Glutamatergic neuron (in vitro differentiated cells): ENCODE results near the gene MAEA. TPM values are rescaled to one million over a fixed set of nuclear protein-coding genes. Genes with fewer than 3 reads are reported as not detected.

Experiments used
- DNase-seq: peaks from one replicate; pipeline ENCODE4 v3.0.0; 2022
- H3K27ac Mint-ChIP-seq: one replicate; pipeline ENCODE4 v1.8.0; 2020; ENCODE audit warnings: mild to moderate bottlenecking, mixed read lengths, inconsistent platforms; ENCODE audit not compliant: unreplicated experiment
- H3K27me3 Mint-ChIP-seq: one replicate; pipeline ENCODE4 v1.8.0; 2020; ENCODE audit warnings: mild to moderate bottlenecking, moderate library complexity, mixed read lengths, inconsistent platforms; ENCODE audit not compliant: unreplicated experiment
- H3K36me3 Mint-ChIP-seq: one replicate; pipeline ENCODE4 v1.8.0; 2020; ENCODE audit warnings: mild to moderate bottlenecking, mixed read lengths, inconsistent platforms; ENCODE audit not compliant: unreplicated experiment
- H3K4me1 Mint-ChIP-seq: one replicate; pipeline ENCODE4 v1.8.0; 2020; ENCODE audit warnings: mild to moderate bottlenecking, low read depth, mixed read lengths, inconsistent platforms; ENCODE audit not compliant: unreplicated experiment
- H3K4me3 Mint-ChIP-seq: one replicate; pipeline ENCODE4 v1.8.0; 2020; ENCODE audit warnings: mild to moderate bottlenecking, mixed read lengths, inconsistent platforms; ENCODE audit not compliant: unreplicated experiment
- H3K9me3 Mint-ChIP-seq: one replicate; pipeline ENCODE4 v1.8.0; 2020; ENCODE audit warnings: mild to moderate bottlenecking, moderate library complexity, mixed read lengths, inconsistent platforms; ENCODE audit not compliant: unreplicated experiment
- CTCF ChIP-seq: fragments of 200-600 bp; sonication (generic); IDR thresholded peaks from one replicate; pipeline ENCODE4 v1.5.0; 2021; ENCODE audit not compliant: partially characterized antibody, unreplicated experiment
- total RNA-seq: library from RNA; stranded (reverse); fragmentation: NEBNext Ultra II Directional; extraction: Animal tissue kit (Norgen Biotek cat#: 25700); gene quantifications from one replicate; pipeline ENCODE4 v1.2.1, GENCODE V29; 2021; ENCODE audit not compliant: unreplicated experiment

Gene MAEA
- total RNA-seq, 1 donor from 2014 or later, result 77.2 TPM

DNA sequence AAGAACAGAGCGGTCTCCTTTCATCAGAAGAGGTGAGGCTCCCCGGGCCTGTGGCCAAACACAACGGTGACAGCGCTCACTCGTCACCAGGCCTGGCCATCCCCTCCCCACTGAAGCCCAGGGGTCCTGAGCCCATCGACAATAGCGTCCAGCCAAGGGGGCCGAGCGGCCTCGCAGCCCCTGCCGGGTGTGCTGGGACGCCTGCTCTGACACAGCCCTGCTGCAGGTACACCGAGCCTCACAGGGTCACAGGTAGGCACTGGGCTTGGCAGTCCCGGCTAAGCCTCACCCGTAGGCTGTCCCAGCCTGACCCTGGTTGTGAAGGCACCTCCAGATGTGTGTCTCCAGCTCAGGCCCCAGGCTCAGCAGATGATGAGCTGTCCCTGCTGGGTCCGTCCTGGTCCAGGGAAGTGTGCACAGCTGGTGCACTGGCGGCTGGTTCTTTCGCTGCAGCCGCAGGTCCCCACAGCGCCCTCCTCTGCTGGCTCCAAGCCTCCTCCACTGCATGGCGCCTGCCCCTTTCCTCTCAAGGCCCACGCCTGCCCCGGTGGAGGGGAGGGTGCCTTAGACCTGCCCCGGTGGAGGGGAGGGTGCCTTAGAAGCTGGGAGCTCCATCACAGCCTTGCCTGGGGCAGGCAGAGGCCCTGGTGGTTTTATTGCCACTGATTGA lies 78.9 kb downstream of the MAEA start:
- H3K36me3 Mint-ChIP-seq, result peaks cover 20% of the 10 kb centered on the region
- no peak for TF ChIP-seq CTCF
- peaks cover 5% of the 10 kb centered on the region for H3K9me3 Mint-ChIP-seq
- DNase-seq, result peak; percentile 48
- no peaks in the 10 kb centered on the region for H3K27me3 Mint-ChIP-seq
- no peak overlapping the region for H3K4me3 Mint-ChIP-seq
- peaks cover 11% of the 10 kb centered on the region for H3K4me1 Mint-ChIP-seq
- H3K27ac Mint-ChIP-seq, result no peak overlapping the region

DNA sequence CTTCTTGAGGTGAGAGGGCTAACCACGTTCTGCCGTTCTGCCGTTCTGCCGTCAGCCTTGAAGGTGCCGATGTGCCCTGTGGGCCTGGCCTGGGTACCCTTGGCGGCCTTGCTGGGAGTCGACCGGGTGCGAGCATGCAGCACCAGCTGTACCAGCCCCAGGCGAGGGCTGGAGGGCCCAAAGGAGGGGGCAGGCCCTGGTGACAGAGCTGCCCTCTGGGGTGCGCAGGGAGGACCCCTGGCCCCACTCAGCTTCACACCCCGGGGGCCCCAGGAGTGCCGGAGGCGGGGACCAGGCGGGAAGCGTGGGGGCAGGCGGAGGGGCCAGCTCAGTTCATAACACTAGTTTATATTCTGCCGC lies 79.4 kb downstream of the MAEA start:
- no peak overlapping the region for H3K27ac Mint-ChIP-seq
- no peak for TF ChIP-seq CTCF
- H3K27me3 Mint-ChIP-seq, result no peaks in the 10 kb centered on the region
- peak overlapping the region; percentile 78 for H3K4me3 Mint-ChIP-seq
- peak; percentile 20 for DNase-seq
- H3K36me3 Mint-ChIP-seq, result peaks cover 25% of the 10 kb centered on the region
- H3K9me3 Mint-ChIP-seq, result peaks cover 5% of the 10 kb centered on the region
- peaks cover 11% of the 10 kb centered on the region for H3K4me1 Mint-ChIP-seq

DNA sequence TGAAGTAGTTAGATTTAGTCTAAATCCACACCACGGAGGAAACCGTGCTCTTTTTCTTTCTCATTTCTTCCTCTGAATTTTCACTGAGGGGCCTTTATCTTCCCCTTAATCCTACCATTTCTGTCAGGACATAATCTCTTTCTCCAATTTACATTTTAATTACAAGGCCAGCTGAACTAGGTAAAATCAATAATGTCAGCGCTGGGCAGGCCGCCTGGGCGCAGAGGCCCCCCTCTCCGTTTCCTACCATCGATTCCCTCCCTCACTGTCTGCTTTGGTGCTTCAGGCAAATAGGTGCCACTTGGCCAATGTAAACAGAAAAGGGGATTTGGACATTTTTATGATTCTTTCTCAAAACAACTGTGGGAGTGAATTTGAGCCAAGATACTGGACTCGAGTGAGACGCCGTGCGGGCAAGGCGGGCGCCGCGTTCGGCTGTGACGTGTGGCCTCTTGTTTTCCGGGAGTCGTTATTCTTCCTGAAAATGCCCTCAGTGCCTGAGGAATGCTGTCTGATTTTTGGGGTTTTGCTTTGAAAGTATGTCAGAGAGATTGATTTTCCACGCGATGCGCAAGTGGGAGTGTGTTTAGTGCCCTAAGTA lies 79.9 kb downstream of the MAEA start:
- H3K27me3 Mint-ChIP-seq, result no peaks in the 10 kb centered on the region

DNA sequence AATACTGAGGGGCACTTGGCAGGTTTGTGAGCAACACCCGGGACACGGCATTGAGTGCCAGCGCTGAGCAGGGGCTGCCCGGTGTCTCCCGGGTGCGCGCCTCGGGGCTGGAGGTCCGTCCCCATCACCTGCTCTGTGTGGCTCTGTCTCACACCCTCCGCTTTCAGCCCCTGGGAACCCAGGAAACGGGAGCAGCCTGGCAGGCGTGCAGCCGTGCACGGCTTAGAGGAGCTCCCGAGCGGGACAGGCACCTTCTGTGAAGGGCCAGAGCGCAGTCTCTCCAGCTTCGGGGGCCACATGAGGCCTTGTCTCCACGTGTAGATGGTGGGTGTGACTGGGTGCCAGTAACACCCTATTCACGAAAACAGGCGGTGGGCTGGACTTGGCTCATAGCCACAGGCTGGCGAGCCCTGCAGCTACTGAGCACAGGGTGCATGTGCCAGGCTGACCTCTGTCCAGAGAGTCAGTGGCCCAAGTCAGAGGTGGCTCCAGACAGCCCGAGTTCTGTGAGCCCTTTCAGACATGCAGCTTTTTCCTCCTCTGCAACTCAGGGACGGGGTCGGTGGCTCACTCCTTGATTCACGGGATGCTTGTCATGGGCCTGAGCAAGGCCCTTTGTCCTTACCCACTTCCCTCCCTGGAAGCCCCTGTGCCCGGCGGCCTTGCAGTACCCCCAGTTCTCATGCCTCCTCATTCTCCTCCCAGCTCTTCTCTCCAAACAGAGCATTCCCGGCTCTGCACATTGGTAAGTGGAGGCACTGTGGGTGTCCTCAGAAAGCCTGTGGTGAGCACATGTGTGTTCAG lies 80.8 kb downstream of the MAEA start:
- H3K27ac Mint-ChIP-seq, result no peak overlapping the region
- TF ChIP-seq CTCF, result no peak
- H3K27me3 Mint-ChIP-seq, result no peaks in the 10 kb centered on the region
- DNase-seq, result peak; percentile 19
- peaks cover 25% of the 10 kb centered on the region for H3K36me3 Mint-ChIP-seq
- no peak overlapping the region for H3K4me3 Mint-ChIP-seq
- peaks cover 6% of the 10 kb centered on the region for H3K9me3 Mint-ChIP-seq
- peaks cover 11% of the 10 kb centered on the region for H3K4me1 Mint-ChIP-seq

More for the DNA sequence above, 79.9 kb downstream of the MAEA start:
- Mint-ChIP-seq H3K4me1 (peaks cover 11% of the 10 kb centered on the region), H3K36me3 (peaks cover 25% of the 10 kb centered on the region), H3K9me3 (peaks cover 5% of the 10 kb centered on the region), H3K4me3 (peak overlapping the region; percentile 78), H3K27ac (peak overlapping the region; percentile 36)
- no peak for TF ChIP-seq CTCF
- DNase-seq, result peak; percentile 42
